ENCODE results near the gene ASTL. TPM values are rescaled to one million over a fixed set of nuclear protein-coding genes. Genes with fewer than 3 reads are reported as not detected.

ASTL gene
- total RNA-seq = not detected in 2 replicates

DNA sequence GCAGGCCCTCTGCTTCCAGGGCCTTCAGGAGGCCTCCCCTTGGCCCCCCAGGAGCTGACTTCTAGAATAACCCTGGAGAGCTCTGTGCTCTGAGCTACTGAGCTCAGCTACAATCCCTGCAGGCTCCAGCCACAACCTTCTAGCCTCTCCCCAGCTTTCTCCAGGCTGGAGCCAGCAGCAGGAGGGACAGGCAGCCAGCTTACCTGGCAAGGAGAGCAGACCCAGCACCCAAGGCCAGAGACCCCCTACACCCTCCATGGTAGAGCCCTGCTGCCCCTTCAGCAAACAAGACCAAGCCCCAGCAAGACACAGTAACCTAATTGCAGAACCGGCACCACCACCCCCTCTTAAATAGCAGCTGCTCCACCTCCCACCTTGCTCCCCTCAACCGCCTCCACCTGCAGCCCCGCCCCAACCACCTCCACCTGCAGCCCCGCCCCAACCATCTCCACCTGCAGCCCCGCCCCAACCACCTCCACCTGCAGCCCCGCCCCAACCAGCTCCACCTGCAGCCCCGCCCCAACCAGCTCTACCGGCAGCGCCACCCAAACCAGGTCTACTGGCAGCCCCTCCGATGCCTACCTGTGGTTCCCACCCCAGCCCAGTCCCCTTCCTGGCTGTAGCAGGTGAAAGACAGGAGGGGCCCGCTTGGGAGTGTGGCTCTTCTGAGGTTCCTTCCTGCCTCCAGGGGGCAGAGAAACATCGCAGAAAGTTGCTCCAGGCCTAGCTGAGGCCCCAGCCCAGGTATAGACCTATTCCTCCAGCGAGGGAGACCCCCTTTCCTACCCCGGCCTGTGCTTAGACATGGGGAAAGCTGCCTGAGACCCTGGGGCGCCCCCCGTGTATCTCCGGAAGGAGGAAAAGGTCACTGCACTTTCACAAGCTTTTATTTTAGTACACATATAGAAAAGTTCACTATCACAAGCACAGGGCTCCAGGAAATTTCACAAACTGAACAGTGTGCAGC is at the start of gene ASTL:
Gene ASTL (minus strand): TSS at position 324 of the 967 bp plus-strand sequence. CDS start 66 bp downstream, at position 258.
- DNase-seq (ENCODE audit: extremely low read depth, low read depth, low spot score) = no peak

GRCh38 chr2:96186562-96186961 is 48.3 kb upstream of the ASTL start:
- DNase-seq (ENCODE audit: extremely low read depth, low read depth, low spot score) = no peak

GRCh38 chr2:96185516-96185915 is 47.2 kb upstream of the ASTL start:
- no peak for DNase-seq (ENCODE audit: extremely low read depth, low read depth, low spot score)

DNA sequence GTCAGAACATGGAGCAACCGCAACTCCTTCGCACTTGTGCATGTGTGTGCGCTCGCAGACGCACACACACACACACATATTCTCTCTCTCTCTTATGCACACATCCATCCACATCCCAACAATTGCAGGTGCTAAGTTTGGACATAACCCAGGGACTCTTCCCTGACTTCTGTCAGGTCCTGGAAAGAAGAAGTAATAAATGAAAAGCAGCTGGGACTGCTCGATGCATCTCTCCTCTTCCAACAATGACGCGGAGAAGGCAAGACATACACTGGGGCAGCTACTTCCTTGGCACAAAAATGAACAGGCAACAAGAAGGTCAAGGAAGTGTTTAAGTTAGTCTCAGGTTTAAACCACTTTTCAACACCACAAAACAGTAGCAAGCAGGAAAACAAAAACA is 46.7 kb upstream of the ASTL start:
- no peak for DNase-seq (ENCODE audit: extremely low read depth, low read depth, low spot score)

GRCh38 chr2:96184188-96184587 is 45.9 kb upstream of the ASTL start:
- no peak for DNase-seq (ENCODE audit: extremely low read depth, low read depth, low spot score)

GRCh38 chr2:96181529-96181928 is 43.2 kb upstream of the ASTL start:
- no peak for DNase-seq (ENCODE audit: extremely low read depth, low read depth, low spot score)

GRCh38 chr2:96180521-96180920 is 42.2 kb upstream of the ASTL start:
- no peak for DNase-seq (ENCODE audit: extremely low read depth, low read depth, low spot score)

GRCh38 chr2:96180002-96180401 is 41.7 kb upstream of the ASTL start:
- no peak for DNase-seq (ENCODE audit: extremely low read depth, low read depth, low spot score)

DNA sequence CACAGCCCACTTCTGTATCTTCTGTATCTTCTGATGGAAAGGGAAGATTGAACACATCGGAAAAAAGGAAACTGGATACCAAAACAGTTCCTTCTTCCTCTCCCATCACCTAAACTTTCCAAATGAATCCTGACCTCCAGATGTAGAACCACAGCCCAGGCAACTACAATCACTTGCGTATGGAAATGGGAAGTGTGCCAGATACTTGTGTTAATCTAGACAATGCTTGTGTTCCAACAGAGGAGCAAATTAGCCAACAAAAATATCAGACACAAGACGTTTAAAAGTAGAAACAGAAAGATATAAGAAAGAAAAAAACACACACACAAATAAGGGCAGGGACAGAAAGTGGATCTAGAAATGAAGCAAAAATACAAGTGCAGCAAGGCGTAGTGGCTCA is 38.4 kb upstream of the ASTL start:
- DNase-seq (ENCODE audit: extremely low read depth, low read depth, low spot score) = no peak

DNA sequence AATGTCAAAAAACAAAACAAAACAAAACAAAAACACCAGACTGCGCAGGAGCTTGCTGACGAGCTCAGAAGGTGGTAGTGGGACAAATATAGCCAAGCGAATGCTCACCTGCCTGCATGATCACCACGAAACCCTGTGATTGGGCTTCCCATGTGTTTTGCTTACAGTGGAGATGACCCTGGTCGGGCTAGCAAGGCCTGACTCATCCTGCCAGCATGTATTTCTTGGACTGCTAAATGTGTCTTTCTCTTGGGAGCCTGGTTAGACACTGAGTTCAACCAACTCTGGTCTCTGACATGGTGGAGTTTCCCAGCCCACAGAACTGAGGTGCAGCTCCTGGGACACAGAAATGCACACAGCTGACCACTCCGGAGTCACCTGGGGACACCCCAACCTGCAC is 37.6 kb upstream of the ASTL start:
- no peak for DNase-seq (ENCODE audit: extremely low read depth, low read depth, low spot score)

DNA sequence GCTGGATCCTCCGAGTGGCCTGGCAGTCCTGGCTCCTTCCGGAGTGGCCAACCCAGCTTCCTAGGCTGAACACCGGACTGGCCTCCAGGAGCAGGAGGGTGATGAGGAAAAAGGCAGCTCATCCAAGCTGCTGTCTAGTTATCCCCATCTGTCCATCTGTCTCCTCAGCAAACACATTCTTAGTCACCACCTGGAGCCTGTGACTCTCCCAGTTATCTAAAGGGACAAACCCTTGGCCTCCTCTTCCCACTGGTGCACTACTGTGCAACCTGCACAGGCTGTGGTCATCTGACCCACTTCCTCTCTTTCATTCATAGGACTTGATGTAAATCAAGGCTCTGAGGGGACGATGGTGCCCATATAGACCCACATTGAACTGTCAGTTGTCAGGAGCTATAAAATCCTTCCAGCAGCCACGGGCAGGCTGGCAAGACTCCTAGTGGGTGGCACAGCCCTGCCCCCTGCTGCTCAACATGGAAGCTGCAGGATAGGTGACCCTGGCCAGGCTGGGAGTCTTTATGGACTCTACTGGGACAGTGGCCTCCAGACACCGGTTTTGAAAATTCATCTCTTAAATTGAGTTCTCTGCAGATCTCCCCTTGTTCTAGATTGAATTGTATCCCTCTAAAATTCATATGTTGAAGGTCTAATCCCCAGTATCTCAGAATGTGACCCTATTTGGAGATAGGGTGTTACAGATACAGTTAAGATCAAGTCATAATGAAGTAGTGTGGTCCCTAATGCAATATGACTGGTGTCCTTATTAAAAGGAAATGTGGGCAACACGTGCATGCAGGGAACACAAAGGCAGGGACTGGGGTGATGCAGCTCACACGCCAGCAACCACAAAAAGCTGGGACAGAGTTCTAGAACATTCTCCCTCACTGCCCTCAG is 36.2 kb upstream of the ASTL start:
- DNase-seq (ENCODE audit: extremely low read depth, low read depth, low spot score) = no peak

GRCh38 chr2:96171831-96172230 is 33.5 kb upstream of the ASTL start:
- DNase-seq (ENCODE audit: extremely low read depth, low read depth, low spot score) = no peak

GRCh38 chr2:96170626-96171025 is 32.3 kb upstream of the ASTL start:
- no peak for DNase-seq (ENCODE audit: extremely low read depth, low read depth, low spot score)

- no peak for DNase-seq (ENCODE audit: extremely low read depth, low read depth, low spot score)
These were observed 31.7 kb upstream of the ASTL start for GRCh38 chr2:96169868-96170507.

- DNase-seq (ENCODE audit: extremely low read depth, low read depth, low spot score) = no peak
These were observed 29.2 kb upstream of the ASTL start for GRCh38 chr2:96167407-96168013.

GRCh38 chr2:96164459-96165184 is 26.3 kb upstream of the ASTL start:
- DNase-seq (ENCODE audit: extremely low read depth, low read depth, low spot score) = no peak

DNA sequence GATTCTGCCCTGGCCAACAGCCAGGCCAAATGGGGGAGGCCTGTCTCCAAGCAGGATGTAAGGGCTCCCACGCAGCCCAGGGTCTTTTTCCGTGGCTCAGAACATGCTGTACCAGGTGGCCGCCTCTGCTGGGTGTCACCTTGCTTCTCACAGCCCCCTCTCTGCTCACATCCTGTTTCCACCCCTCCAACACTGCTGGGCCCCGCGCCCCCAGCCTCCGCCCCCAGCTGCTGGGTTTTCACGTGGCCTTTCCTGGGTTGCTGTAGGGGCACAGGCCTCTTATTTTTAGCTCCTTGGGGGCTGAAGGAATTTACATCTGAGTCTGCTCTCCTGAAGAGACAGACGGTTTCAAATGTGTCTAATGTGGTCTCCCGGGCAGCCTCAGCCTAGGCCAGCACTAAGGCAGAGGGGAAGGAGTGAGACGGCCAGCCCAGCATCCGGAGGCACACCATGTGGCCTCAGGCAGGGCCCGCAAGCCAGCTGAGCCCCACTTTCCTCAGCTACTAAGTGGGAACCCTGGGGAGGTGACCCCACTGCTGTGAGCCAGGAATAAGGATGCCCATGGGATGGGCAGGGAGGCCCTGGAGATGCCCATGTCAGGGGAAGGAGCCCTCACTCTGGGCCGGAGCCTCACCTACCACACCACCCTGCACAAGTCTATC is 25.6 kb upstream of the ASTL start:
- DNase-seq (ENCODE audit: extremely low read depth, low read depth, low spot score) = no peak

- DNase-seq (ENCODE audit: extremely low read depth, low read depth, low spot score) = no peak
These were observed 25.1 kb upstream of the ASTL start for GRCh38 chr2:96163415-96163767.

- DNase-seq (ENCODE audit: extremely low read depth, low read depth, low spot score) = no peak
These were observed 23.6 kb upstream of the ASTL start for GRCh38 chr2:96161898-96162297.

Measured in glomerular endothelial cell (primary cell).